HepG2 (cell line): ENCODE measurements around the gene LAP3. TPM values are rescaled to one million over a fixed set of nuclear protein-coding genes. Genes with fewer than 3 reads are reported as not detected.

Experiments
- ATAC-seq: fragments of 200-7000 bp; cut with Tn5 transposase; 3 replicates; pipeline ENCODE4 v1.9.1; 2020; ENCODE audit warnings: mild to moderate bottlenecking, moderate library complexity
- BruUV-seq: library from RNA; stranded (reverse); fragments of 400-500 nt; replicated peaks from 2 replicates; lab custom pipeline; 2021; lab: Mats Ljungman, UMichigan
- CTCF ChIA-PET: fragments of 300-600 bp; formaldehyde crosslinking; extraction: SDS; loops from one replicate; lab custom pipeline; 2021; ENCODE audit warnings: low total read pairs, inconsistent platforms, low intra/inter-chr PET ratio; lab: Yijun Ruan, JAX
- POLR2A ChIA-PET: fragments of 350-600 bp; sonication (Branson Sonifier 250); formaldehyde crosslinking; loops from one replicate; lab custom pipeline; 2020; ENCODE audit warnings: antibody characterized with exemption, inconsistent platforms; lab: Yijun Ruan, JAX
- DNase-seq: peaks from one replicate; pipeline ENCODE4 v3.0.0-alpha.2; 2015; ENCODE audit warnings: low spot score
- FAIRE-seq: peaks from 3 replicates; lab custom pipeline; 2011; peaks lifted over from hg19 to GRCh38; lab: Jason Lieb, UNC
- H2AFZ ChIP-seq: one replicate; pipeline ENCODE4 v1.6.1; 2011; ENCODE audit warnings: low read length, inconsistent platforms
- H3K27ac ChIP-seq: fragments of 300-600 bp; 3 replicates; pipeline ENCODE4 v1.8.0; 2011; ENCODE audit warnings: mixed run types, mild to moderate bottlenecking, mixed read lengths, low read length, inconsistent platforms; ENCODE audit not compliant: insufficient read depth; ENCODE audit errors: extremely low read length
- H3K27me3 ChIP-seq, 2 experiments: fragments of 200-600 bp in 1 of 2; 2 replicates in 1 of 2; 3 replicates in 1 of 2; pipeline versions ENCODE4 v1.6.0 to v1.8.0; 2011; ENCODE audit warnings: low read length in 2 of 2, mild to moderate bottlenecking in 2 of 2, moderate library complexity in 2 of 2, inconsistent platforms in 1 of 2; ENCODE audit not compliant: insufficient read depth in 2 of 2, control insufficient read depth in 1 of 2
- H3K36me3 ChIP-seq, 2 experiments: fragments of 200-600 bp in 1 of 2; replicated peaks in 1 of 2; 2 replicates in 1 of 2; 3 replicates in 1 of 2; pipeline versions ENCODE4 v1.5.1 to v1.8.0; 2011; ENCODE audit warnings: low read length in 2 of 2, inconsistent platforms in 1 of 2; ENCODE audit not compliant: insufficient read depth in 2 of 2, control insufficient read depth in 1 of 2
- H3K4me1 ChIP-seq: 2 replicates; pipeline ENCODE4 v1.5.1; 2012; ENCODE audit warnings: low read length, inconsistent platforms; ENCODE audit not compliant: insufficient read depth
- H3K4me2 ChIP-seq: 2 replicates; pipeline ENCODE4 v1.6.0; 2011; ENCODE audit warnings: low read depth, low read length, inconsistent platforms
- H3K4me3 ChIP-seq, 3 experiments: fragments of 200-600 bp in 1 of 3; sonication (generic), shearing (Covaris generic) in 1 of 3; replicated peaks in 1 of 3; 2 replicates each; pipeline ENCODE4 v1.5.1; 2011 to 2016; ENCODE audit warnings: low read length in 3 of 3, inconsistent platforms in 2 of 3, low read depth in 2 of 3, mild to moderate bottlenecking in 2 of 3, control low read depth in 1 of 3, mixed read lengths in 1 of 3; ENCODE audit not compliant: insufficient read depth in 1 of 3
- H3K79me2 ChIP-seq: one replicate; pipeline ENCODE4 v1.6.1; 2011; ENCODE audit warnings: low read length, inconsistent platforms; ENCODE audit not compliant: insufficient read depth
- H3K9ac ChIP-seq: 2 replicates; pipeline ENCODE4 v1.6.0; 2011; ENCODE audit warnings: mild to moderate bottlenecking, low read depth, low read length, inconsistent platforms; ENCODE audit not compliant: insufficient read depth
- H3K9me3 ChIP-seq: 2 replicates; pipeline ENCODE4 v1.5.1; 2012; ENCODE audit warnings: mild to moderate bottlenecking, low read length
- H4K20me1 ChIP-seq: 2 replicates; pipeline ENCODE4 v1.6.0; 2011; ENCODE audit warnings: inconsistent platforms, mild to moderate bottlenecking, low read length, moderate library complexity; ENCODE audit not compliant: insufficient read depth
- CEBPG ChIP-seq: IDR thresholded peaks from 2 replicates; pipeline ENCODE4 v1.6.1; 2016
- MAFF ChIP-seq: IDR thresholded peaks from 2 replicates; pipeline ENCODE4 v1.6.1; 2011; ENCODE audit warnings: low read depth, low read length, improper control_type of control experiment
- MXD1 ChIP-seq: sonication (generic); formaldehyde crosslinking; IDR thresholded peaks from 2 replicates; pipeline ENCODE4 v1.4.0; 2020; ENCODE audit warnings: mild to moderate bottlenecking, missing genetic modification reagents
- NCOA1 ChIP-seq: sonication (generic); formaldehyde crosslinking; IDR thresholded peaks from 2 replicates; pipeline ENCODE4 v1.9.0; 2021; ENCODE audit warnings: missing genetic modification reagents
- PCBP1 ChIP-seq: fragments of 200-400 bp; formaldehyde crosslinking; IDR thresholded peaks from 2 replicates; pipeline ENCODE4 v1.6.1; 2017; ENCODE audit warnings: mild to moderate bottlenecking, low read depth, low read length, borderline replicate concordance
- POGK ChIP-seq: sonication (generic); formaldehyde crosslinking; conservative IDR thresholded peaks from 2 replicates; pipeline ENCODE4 v1.8.0; 2022; ENCODE audit warnings: mild to moderate bottlenecking, moderate library complexity, missing genetic modification reagents
- SOX13 ChIP-seq, 3 experiments: fragments of 450-650 bp in 1 of 3; sonication (generic) in 1 of 3; formaldehyde crosslinking in 1 of 3; IDR thresholded peaks in 2 of 3; conservative IDR thresholded peaks in 1 of 3; 2 replicates each; pipeline versions ENCODE4 v1.5.0 to v1.6.1; 2016 to 2020; ENCODE audit warnings: antibody characterized with exemption in 1 of 3, mild to moderate bottlenecking in 1 of 3, missing compliant biosample characterization in 1 of 3, missing genetic modification reagents in 1 of 3, moderate library complexity in 1 of 3
- WGBS: methylation state at CpG from one replicate; pipeline ENCODE4 v1.1.6; 2017; ENCODE audit warnings: low lambda C conversion rate; 5-methylcytosine and 5-hydroxymethylcytosine counted together
- in situ Hi-C: cut with HindIII; loops from 2 replicates; pipeline ENCODE4 v1.10.0; 2017; ENCODE audit warnings: low pct_unique_long_range_greater_than_20kb; ENCODE audit not compliant: extremely low pct_ligation_motif_present
- intact Hi-C: fragments of 100-400 bp; cut with micrococcal nuclease; formaldehyde crosslinking; loops from one replicate; pipeline ENCODE4 v1.10.0; 2022; ENCODE audit not compliant: unreplicated experiment
- polyA plus RNA-seq, 8 experiments: library from polyadenylated mRNA; depleted of rRNA in 3 of 8; stranded (reverse) in 7 of 8; unstranded in 1 of 8; fragments of >200 nt; fragmentation: Illumina TruSeq in 4 of 8; extraction: Trizol in 4 of 8; gene quantifications; 2 replicates each; pipeline versions ENCODE4 v1.2.1 to v1.2.3, GENCODE V29; 2011 to 2016; ENCODE audit warnings: low read depth in 4 of 8, missing spikeins in 1 of 8, mixed read lengths in 1 of 8; ENCODE audit not compliant: insufficient read depth in 1 of 8
- total RNA-seq, 5 experiments: library from RNA; depleted of rRNA; stranded (reverse); fragments of >200 nt; fragmentation: Illumina TruSeq; extraction: Trizol; gene quantifications; 2 replicates each; pipeline ENCODE4 v1.2.3, GENCODE V29; 2016; ENCODE audit warnings: low read depth in 1 of 5

Gene LAP3
- total and polyA plus RNA-seq, 2 of the 13 experiments (the other 11 are each of a cell fraction or from before 2014, with no cell fraction given) = 106 to 125 TPM

GRCh38 chr4:17550549-17550948 is 26.4 kb upstream of the LAP3 start (continued):
- no peak for TF ChIP-seq POGK (CRISPR knock-in tag)
- no peak for TF ChIP-seq NCOA1 (CRISPR knock-in tag)
- peak; percentile 37; the same call in 1 of the 2 replicates for TF ChIP-seq MAFF
- TF ChIP-seq CEBPG (CRISPR knock-in tag) = no peak

- Histone ChIP-seq H3K9me3 (no peaks in the 10 kb centered on the region), H3K4me1 (peaks cover 50% of the 10 kb centered on the region), H3K79me2 (no peaks in the 10 kb centered on the region), H3K36me3 (no peaks in the 10 kb centered on the region), H3K27ac (no peak overlapping the region), H3K9ac (no peak overlapping the region), H3K4me2 (no peak overlapping the region), H4K20me1 (no peaks in the 10 kb centered on the region), H2AFZ (peak overlapping the region; percentile 23), H3K4me3 (no peak overlapping the region), H3K27me3 (no peaks in the 10 kb centered on the region)
- ATAC-seq = no peak
- WGBS = 86% methylated on average over 5 of the region's 5 CpGs
- POLR2A ChIA-PET = interaction anchor here (1.0 kb wide), 1 partner anchor 24 kb away, joined by 3 read pairs; the partner anchor contains the start of gene LAP3
- TF ChIP-seq PCBP1 (no peak), SOX13 (IDR thresholded peaks at IDR 0.05) (no peak), SOX13 (CRISPR knock-in tag; conservative IDR thresholded peaks at IDR 0.05 in 1 of 2, IDR thresholded peaks at IDR 0.05 in 1 of 2) (no peak), MXD1 (CRISPR knock-in tag) (no peak)
- no peak for DNase-seq
- no TSS peak for BruUV-seq
- in situ Hi-C loops = loop anchor here (10.0 to 25.0 kb wide), 2 partner anchors 252 to 460 kb away; partner anchors contain the start of gene LCORL
- FAIRE-seq = no peak
- intact Hi-C loops = no loop called here
- CTCF ChIA-PET = no interaction called here
Observed at GRCh38 chr4:17552427-17552826, 24.6 kb upstream of the LAP3 start.
